ENCODE measurements around the gene TYW1B.
A peak's percentile ranks its signal among the peaks of the same experiment; 100 is the strongest.
"Not testable (repeated sequence)": the region's sequence is repeated elsewhere in the genome, so short reads cannot be mapped to it uniquely, and the experiment has no call there.

Gene TYW1B

DNA sequence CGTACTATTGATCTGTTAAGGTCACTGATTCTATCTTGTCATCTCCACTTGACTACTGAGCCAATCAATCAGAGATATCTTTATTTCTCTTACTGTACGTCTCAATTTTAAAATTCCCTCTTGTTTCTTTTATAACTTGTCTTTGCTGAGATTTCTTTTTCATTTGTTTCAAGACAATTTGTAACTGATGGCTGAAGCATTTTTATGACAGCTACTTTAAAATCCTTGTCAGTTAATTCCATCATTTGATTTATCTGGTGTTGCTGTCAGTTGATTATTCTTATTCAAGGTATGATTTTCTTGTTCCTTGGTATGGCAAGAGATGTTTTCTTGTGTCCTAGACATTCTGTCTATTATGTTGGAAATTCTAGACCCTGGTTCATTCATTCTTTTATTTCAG, 76.6 kb downstream of the TYW1B start:
- no peak for DNase-seq

DNA sequence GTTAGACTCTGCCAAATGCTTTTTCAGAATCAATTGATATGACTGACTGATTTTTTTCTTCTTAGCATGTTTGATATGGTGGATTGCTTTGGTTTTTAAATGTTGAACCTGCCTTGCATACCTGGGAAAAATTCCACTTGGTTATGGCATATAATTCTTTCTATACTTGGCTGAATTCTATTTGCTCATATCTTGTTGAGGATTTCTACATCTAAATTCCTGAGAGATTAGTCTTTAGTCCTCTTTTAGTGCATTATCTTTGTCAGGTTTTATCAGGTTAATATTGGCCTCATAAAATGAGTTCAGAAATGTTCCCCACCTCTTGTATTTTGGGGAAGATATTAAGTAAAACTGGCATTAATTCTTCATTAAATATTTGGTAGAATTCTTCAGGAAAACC, 79.4 kb downstream of the TYW1B start:
- not testable (repeated sequence) for DNase-seq

DNA sequence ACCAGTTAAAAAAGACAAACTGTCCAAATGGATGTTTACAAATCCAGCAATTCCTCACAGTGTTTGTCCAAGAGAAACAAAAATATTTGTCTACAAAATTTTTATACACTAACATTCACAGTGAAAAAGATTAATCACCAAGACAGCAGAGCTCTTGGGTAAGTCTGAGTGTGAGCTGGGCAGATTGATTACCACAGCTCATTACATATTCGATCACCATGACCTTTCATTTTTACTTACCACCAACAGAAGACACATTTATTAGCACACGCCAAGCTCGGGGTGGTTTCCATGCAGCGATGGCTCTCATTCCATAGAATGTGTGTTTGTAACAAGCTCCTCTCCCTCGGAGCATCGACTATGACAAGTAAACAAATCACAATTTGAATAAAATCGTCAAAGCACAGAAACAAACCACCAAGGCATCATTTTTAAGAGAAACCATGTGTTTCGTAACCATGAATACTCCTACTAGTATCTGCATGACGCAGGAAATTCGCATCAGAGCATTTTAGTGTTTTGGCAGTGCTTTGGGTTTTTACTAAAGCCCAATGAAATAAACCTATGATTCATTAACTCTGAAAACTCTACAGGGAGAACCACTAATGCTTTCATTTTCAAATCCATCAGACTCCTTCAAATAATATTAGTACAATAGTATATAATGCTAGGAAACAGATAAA, 83.6 kb downstream of the TYW1B start:
- not testable (repeated sequence) for DNase-seq

DNA sequence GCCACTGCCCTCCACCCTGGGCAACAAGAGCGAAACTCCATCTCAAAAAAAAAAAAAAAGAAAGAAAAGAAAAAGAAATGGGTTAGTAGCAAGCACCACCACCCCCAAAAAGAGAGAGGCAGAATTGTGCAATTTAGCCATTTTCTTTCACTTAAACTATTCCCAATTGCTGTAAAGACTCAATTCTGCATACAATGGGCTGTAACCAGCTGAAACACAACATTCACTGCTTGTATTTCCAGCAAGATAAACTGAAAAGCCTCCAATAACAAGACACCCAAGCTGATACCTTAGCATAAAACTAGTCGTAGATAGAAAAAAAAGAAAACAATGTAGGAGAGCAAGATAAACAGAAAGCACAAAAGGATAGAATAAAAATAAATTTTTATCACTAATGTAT, 84.2 kb downstream of the TYW1B start:
- DNase-seq, result not testable (repeated sequence)

DNA sequence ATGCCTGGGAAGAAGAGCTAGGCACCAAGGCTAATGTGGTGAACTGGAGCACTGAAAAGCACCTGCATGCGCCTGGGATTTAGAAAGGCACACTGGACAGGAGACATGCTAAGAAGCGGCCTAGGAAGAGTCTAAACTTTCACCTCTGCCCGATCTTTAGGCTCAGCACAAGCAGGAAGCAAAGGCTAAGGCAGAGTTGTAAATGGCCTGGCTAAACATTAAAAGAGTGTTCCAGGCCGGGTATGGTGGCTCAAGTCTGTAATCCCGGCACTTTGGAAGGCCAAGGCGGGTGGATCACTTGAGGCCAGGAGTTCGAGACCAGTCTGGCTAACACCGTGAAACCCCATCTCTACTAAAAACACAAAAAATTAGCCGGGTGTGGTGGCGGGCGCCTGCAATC, 88.3 kb downstream of the TYW1B start:
- not testable (repeated sequence) for DNase-seq

DNA sequence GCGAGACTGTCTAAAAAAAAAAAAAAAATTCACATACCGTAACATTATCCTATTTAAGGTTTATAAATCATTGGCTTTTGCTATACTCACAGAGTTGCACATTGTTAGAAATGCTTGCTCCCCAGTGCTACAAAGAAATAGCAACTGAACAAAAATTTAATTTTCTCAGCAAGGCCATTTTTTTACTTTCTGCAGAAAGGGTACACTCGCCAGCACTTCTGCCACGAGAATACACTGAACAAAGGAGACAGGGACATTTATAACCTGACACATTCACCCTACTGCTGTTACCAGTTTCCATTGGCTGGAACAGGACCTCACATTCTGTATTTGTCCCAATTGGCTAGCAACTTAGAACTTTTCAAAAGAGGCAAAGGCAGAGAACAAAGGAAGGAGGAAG, 92.1 kb downstream of the TYW1B start:
- not testable (repeated sequence) for DNase-seq

DNA sequence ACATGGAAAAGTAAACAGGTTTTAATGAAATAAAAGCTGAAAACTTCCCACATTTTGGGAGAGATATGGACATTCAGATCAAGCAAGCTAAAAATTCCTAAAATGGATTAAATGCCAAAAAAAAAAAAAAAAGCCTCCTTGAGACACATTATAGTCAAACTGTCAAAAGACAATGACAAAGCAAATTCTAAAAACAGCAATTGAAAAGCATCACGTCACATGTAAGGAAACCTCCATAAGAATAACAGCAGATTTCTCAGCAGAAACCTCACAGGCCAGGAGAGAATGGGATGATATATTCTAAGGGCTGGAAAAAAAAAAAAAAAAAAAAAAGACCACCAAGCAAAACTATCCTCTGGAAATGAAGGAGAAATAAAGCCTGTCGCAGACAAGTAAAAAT, 97.2 kb downstream of the TYW1B start:
- DNase-seq, result not testable (repeated sequence)

DNA sequence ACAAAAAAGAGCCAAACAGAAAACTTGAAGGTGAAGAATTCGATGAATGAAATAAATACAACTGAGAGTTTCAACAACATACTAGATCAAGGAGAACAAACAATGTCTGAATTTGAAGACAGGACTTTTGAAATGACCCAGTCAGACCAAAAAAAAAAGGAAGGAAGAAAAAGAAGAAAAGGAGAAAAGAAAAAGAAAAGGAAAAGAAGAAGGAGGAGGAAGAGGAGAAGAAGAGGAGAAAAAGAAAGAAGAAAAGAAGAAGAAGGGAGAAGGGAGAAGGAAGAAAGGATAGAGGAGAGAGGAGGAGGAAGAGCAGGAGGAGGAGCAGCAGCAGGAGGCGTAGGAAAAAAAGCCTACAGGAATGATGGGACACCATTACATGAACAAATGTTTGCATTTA, 97.6 kb downstream of the TYW1B start:
- DNase-seq, result not testable (repeated sequence)

DNA sequence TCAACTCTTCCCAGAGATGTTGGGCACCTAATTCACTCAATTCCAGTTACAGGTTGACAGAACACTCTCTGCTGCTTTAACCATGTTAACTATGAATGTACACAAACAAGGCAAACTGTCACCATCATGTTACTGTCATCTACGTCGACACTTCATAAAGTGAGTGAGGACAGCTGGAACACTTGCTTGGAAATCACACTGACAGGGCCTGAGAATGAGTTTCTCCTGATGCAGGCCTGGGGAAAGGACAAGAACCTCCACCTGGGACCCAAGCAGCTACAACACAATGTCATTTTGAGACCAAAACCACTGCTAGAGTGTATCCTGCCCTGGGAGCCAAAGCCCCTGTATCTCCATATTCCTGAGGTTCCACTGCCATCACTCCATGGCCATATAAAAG, 98.9 kb downstream of the TYW1B start:
- not testable (repeated sequence) for DNase-seq

DNA sequence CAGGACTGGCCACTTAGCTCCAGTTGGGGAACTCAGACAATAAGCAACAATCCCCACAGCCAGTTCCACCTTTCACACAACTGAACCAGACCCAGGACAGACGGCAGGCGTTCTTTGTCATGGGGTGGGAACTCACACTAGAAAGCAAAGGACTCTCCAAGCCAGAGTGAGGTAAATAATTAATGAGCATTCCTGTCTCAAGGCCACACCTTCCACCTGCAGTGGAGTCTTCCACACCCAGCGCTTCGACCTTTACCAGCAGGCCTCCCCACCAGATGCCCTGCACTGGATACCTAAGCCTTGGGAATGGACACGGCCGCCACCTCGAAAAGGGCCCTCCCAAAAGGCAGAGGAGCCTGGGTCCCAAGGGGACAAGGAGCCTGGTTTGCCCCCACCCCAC, 105.3 kb downstream of the TYW1B start:
- not testable (repeated sequence) for DNase-seq

DNA sequence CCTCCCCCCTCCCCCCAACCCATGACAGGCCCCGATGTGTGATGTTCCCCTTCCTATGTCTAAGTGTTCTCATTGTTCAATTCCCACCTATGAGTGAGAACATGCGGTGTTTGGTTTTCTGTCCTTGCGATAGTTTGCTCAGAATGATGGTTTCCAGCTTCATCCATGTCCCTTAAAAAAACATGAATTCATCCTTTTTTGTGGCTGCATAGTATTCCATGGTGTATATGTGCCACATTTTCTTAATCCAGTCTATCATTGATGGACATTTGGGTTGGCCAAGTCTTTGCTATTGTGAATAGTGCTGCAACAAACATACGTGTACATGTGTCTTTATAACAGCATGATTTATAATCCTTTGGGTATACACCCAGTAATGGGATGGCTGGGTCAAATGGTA, 107.1 kb downstream of the TYW1B start:
- DNase-seq, result not testable (repeated sequence)

DNA sequence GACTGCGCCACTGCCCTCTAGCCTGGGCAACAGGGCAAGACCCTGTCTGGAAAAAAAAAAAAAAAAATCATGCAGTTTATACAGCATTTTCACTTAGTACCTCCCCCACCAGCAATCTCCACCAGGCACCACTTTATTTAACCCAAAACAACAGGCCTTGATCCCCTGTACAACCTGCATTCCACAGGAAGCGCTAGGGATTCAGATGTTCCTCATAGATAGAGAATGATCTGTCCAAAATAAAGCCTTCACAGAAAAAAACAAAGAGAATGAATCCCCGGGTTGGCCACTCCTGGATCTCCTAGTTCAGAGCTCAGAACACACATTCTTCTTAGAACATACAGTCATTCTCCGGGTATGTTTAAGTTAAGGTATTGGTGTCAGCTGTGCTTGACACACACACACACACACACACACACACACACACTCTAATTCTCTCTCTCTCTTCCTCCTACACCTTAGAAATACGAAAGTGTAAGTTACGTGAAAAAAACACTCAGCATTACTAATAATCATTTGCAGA, 110.7 kb downstream of the TYW1B start:
- not testable (repeated sequence) for DNase-seq

DNA sequence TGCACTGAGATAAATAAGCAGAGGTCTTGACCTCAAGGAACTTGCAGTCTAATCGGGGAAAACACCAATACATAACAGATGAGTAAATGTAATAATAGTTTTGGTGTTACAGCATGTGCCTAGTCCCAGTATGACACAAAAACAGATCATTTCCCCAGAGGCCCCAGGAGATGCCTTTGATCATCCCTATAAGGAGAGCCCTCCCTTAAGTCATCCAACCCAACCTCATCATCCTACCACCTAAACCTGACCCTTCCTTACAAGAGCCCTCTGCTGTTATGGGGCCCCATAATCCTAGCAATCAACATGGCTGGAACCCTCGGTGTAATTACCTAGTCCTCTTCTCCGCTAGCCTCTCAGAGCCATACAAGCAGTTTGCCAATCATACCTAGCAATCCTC, 116.1 kb downstream of the TYW1B start:
- not testable (repeated sequence) for DNase-seq

DNA sequence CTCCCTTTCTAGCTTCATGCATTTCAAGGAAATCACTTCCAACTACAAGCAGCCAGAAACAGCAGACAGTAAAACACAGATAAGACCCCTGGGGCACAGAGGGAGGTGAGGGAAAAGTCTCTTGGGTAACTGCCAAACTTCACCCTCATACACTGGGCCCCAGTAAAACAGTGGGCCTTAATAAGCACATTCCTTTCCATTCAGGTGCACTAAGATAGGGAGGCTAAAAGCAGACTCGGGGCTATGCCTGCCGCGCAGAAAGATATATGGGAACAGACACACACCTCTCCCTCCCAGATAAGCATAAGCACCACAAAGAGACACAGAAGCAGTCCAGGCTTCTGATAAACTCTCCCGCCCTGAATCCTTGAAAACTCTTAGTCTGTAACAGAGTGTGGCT, 117.0 kb downstream of the TYW1B start:
- DNase-seq, result no peak

DNA sequence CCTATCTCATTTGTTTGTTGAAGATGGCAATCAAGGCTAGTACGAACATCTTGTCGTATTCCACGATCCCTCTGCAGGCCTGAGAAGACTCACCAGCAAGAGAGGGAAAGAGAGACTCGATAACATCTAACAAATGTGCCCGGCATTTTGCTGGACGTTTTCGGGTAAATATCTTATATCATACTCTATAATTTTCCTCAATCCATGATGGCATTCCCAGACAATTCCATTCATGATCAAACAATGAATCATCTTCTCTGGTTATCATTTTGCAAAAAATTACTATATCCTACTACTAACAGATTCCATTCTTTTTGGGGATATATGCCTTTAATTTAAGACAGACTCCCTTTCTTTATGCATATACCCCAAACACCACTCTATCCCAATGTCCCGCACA, 118.1 kb downstream of the TYW1B start:
- no peak for DNase-seq

DNA sequence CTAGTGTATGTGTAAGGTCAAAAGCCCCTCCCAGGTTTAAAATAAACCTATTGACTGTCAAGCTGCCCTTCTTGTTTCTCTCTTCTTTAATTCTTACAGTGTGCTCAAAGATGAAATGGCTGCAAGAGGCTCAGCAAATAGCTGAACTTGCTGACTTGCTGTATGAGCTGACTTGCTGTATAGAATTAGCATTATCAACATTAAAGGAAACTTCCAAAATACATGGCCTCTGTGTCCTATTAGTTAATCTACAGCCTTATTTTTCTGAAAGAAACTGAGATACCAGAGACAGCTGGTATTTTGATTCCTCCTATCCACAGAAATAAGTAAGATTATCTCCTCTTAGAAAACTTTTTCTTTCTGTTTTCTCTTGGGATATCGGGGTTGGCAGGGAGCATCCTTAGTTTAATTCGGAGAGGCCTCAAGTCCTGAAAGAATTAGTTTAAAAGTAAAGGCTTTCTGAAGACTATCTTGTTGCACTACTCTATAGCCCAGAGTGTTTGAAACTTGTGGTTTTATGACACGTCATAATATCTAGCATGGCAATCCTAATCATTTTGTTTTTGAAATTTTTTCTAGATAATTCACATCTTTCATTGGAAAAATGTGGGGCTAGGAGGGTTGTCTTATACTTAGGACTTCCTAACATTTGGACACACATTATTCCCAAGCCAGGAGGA, 119.5 kb downstream of the TYW1B start:
- DNase-seq, result not testable (repeated sequence)

DNA sequence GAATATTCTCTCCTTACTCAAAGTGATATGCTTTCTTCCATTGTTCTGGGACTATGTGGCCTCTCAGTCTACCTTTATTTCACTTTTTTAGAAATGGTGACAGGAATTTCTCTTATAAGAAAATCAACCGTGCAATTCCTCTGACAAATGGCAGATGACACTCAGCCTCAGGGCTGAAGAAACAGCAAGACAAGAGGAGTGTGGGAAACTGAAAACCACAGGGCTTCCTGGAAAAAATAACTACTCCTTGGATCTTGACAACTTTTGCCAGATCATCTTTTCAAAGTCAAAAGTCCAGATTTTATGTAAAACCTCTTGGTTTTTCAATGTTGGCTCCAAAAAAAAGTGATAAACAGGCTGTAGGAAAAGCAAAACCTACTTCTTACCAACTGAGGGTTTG, 121.5 kb downstream of the TYW1B start:
- DNase-seq, result no peak

DNA sequence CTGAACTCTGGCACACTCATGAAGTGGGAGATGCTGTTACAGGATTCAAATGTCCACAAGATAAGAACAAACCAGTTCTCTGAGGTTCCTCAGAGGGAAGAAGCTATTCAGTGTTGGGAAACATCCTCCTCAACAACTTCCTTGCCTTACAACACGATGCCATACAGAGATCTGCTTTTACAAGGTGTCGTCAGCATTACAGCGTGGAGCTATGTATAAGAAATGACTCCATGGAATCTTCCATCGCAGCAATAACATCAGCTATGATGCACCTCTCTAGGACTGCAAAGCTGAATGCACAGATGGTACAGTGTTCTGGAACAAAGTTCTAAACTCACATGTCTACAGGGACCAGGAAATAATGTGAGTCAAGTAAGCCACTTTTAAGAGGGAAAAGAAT, 122.3 kb downstream of the TYW1B start:
- DNase-seq, result peak; percentile 28 to 31

DNA sequence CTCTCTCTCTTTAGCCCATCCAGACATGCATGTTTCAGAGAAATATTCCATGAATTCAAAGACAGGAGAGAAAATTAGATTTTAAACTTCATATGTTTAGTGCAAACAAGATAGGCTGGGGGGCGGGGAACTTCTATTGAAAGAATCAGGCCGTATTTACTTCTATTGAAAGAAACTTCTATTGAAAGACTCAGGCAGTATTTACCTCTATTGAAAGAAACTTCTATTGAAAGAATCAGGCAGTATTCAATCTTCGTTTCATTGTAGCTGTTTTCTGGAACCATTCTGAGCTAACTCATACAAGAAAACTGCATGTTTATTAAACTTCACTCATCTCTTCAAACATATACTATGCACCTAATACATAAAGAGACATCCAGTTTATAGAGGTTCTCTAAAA, 123.1 kb downstream of the TYW1B start:
- DNase-seq, result no peak

DNA sequence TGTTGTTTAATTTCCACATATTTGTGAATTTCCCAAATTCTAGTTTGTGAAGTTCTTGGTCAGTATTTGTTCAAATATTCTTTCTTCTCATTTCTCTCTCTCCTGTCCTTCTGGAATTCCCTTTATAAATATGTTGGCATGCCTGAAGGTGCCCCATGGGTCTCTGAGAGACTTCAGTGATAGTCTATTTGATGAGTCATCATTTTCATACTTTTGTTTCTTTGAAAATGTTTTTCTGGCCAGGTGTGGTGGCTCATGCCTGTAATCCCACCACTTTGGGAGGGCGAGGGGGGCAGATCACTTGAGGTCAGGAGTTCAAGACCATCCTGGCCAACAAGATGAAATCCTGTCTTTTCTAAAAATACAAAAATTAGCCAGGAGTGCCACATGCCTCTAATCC, 127.5 kb downstream of the TYW1B start:
- not testable (repeated sequence) for DNase-seq

DNA sequence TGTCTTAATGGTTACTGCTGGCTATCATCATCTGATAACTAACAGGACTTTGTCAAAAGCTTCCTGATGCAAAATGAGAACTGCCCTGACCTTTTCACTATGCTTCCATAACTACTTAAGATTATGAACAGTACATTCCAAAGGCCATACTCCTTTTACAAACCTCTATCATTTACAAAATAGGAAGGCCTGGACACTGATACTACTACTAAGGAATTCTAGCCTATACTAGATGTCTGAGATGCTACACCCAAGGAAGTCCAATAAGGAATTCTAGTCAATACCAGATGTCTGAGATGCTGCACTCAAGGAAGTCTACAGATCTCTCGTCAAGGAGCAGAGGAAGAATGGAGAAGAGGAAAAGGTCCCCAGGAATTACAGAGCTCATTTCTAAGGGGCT, 130.9 kb downstream of the TYW1B start:
- DNase-seq, result not testable (repeated sequence)

DNA sequence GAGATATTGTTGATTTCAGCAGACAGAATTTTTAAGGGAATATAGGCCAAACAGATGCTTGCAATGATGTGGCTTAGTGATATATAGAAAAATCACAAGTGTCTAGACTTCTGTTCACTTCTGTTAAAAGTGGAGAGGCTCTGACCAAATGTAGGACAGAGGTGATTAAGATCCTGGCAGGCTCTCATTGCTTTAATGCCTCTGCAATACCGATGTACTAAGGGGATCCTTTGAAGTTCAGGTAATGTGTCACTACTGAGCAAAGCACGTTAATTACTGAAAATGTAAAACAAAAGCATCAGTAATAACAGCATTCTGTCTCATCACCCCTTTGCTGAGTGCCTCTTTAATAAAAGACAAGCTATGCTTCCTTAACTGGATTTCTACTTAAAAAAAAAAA, 131.4 kb downstream of the TYW1B start:
- DNase-seq, result not testable (repeated sequence)

DNA sequence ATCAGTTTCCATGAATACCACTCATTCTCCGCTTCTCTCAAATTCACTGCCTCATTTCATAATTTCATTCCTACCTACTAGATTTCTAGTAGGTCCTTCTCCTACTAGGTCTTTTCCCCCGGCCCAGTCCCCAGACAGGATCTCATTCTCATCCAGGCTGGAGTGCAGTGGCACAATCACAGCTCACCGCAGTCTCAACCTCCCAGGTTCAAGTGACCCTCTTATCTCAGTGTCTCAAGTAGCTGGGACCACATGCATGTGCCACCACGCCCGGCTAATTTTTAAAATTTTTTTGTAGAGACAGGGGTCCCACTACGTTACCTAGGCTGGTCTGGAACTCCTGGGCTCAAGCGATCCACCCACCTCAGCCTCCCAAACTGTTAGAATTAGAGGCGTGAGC, 132.5 kb downstream of the TYW1B start:
- DNase-seq, result not testable (repeated sequence)

DNA sequence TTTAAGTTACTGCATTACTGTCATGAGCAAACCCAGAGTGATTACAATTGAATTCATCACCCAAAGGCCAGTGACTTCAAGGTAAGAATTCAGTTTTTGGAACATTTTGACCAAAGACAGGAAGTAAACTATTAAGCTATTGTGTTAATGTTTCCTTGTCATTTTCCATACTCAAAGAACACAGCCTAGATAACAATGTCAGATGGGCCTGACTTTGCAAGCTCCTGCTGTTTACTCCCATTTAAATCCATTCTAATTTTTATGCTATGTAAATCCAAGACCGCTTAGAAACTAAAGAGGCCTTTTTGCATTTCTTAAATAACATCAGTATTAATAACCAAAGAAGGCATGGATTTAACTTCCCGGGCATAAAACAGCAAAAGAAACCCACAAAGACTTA, 136.6 kb downstream of the TYW1B start:
- not testable (repeated sequence) for DNase-seq
